ENCODE data around the gene TMEM94.

TMEM94 gene

GRCh38 chr17:75480281-75480680 lies 23.8 kb downstream of the TMEM94 start:
- DNase-seq (ENCODE audit: low read depth) = no peak
- TF ChIP-seq, protein P1, sequence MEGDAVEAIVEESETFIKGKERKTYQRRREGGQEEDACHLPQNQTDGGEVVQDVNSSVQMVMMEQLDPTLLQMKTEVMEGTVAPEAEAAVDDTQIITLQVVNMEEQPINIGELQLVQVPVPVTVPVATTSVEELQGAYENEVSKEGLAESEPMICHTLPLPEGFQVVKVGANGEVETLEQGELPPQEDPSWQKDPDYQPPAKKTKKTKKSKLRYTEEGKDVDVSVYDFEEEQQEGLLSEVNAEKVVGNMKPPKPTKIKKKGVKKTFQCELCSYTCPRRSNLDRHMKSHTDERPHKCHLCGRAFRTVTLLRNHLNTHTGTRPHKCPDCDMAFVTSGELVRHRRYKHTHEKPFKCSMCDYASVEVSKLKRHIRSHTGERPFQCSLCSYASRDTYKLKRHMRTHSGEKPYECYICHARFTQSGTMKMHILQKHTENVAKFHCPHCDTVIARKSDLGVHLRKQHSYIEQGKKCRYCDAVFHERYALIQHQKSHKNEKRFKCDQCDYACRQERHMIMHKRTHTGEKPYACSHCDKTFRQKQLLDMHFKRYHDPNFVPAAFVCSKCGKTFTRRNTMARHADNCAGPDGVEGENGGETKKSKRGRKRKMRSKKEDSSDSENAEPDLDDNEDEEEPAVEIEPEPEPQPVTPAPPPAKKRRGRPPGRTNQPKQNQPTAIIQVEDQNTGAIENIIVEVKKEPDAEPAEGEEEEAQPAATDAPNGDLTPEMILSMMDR (IDR thresholded peaks at IDR 0.05; ENCODE audit: low read depth, low read length, missing control alignments) = no peak
- H3K4me3 ChIP-seq (ENCODE audit: low read depth, low read length) = no peak overlapping the region

- TF ChIP-seq, protein P1 (IDR thresholded peaks at IDR 0.05; ENCODE audit: low read depth, low read length, missing control alignments) = no peak
- DNase-seq (ENCODE audit: low read depth) = no peak
- H3K4me3 ChIP-seq (ENCODE audit: low read depth, low read length) = no peak overlapping the region
These were observed 25.0 kb downstream of the TMEM94 start for GRCh38 chr17:75481194-75482068.

DNA sequence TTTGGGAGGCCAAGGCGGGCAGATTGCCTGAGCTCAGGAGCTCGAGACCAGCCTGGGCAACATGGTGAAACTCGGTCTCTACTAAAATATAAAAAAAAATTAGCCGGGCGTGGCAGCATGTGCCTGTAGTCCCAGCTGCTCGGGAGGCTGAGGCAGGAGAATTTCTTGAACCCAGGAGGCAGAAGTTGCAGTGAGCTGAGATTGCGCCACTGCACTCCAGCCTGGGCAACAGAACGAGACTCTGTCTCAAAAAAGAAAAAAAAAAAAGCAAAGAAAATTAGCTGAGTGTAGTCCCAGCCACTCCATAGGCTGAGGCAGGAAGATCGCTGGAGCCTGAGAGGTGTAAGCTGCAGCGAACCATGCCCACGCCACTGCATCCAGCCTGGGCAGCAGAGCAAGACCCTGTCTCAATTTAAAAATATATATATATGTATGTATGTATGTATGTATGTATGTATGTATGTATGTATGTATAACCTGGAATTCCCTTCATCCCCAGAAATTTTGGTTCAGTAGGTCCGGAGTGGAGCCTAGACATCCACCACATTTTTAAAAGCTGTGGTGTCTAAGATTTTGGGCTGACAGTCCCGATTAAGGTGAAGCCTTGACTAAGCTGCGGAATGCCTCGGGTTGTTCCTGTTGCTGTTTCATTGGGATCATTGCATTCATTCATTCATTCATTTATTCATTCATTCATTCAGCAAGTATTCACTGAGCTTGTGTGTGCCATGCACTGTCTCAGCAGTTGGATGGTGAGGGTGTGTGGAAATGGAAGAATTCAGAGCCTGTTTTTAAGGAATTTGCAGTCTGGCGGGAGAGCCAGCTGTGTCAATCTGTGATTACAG lies 25.9 kb downstream of the TMEM94 start:
- no peak for DNase-seq (ENCODE audit: low read depth)
- H3K4me3 ChIP-seq (ENCODE audit: low read depth, low read length) = no peak overlapping the region
- TF ChIP-seq, protein P1 (IDR thresholded peaks at IDR 0.05; ENCODE audit: low read depth, low read length, missing control alignments) = no peak

DNA sequence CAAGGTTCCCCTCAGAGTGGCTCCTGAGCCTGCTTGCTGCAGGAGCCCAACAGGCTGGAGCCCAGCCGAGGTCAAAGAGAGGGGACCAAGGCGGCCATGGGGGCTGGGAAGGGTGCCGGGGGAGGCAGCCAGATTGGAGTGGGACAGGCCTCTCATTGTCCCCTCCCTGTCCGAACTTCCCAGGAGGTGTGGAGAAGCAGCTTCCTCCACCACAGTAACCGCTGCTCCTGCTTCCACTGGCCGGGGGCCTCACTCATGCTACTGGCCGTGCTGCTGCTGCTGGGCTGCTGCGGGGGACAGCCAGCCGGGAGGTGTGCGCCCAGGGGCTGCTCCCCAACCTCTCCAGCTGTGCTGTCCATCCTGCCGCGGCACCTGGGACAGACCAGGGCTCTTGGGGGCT lies 29.3 kb downstream of the TMEM94 start:
- H3K4me3 ChIP-seq (ENCODE audit: low read depth, low read length) = no peak overlapping the region
- TF ChIP-seq, protein P1 (IDR thresholded peaks at IDR 0.05; ENCODE audit: low read depth, low read length, missing control alignments) = no peak
- no peak for DNase-seq (ENCODE audit: low read depth)

DNA sequence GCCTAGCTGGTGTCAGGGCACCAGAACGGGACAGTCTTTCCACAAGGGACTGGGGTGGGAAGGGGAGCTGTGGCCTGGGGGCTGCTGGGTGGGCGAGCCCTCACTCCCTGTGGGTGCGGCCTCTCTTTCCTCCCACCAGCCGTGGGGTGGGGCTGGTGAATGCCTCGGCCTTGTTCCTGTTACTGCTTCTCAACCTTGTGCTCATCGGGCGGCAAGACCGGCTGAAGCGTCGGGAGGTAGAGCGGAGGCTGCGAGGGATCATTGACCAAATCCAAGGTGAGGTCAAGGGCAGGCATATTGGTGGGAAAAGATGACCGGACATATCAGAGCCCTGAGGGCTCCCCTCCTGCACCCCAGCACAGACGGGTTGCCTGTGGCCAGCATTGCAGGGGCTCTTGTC lies 29.7 kb downstream of the TMEM94 start:
- H3K4me3 ChIP-seq (ENCODE audit: low read depth, low read length) = no peak overlapping the region
- TF ChIP-seq, protein P1 (IDR thresholded peaks at IDR 0.05; ENCODE audit: low read depth, low read length, missing control alignments) = no peak
- no peak for DNase-seq (ENCODE audit: low read depth)

DNA sequence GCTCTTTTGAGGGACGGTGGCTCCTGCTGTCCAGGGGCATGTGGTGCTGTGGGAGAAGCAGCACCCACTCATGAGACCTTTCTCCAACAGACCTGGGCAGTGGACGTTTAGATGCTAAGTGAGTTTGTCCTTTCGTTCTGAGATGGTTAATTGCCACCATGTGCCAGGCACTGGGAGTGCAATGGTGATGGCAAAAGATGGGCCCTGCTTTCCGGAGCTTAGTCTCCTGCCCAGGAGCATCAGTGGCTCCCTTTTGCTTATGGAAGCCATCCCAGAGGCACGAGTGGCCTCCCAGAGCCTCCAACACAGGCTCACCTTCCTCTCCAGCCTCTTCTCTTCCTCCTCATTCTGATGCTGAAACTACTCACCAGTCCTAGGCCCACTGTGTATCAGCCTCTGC lies 30.5 kb downstream of the TMEM94 start:
- DNase-seq (ENCODE audit: low read depth) = no peak
- no peak overlapping the region for H3K4me3 ChIP-seq (ENCODE audit: low read depth, low read length)
- TF ChIP-seq, protein P1 (IDR thresholded peaks at IDR 0.05; ENCODE audit: low read depth, low read length, missing control alignments) = no peak
